GM21619 (cell line): ENCODE data around the gene PJA1.

ENCODE experiments used
- ATAC-seq: cut with Tn5 transposase; IDR thresholded peaks from one replicate; pipeline ENCODE4 v1.9.1; 2021; ENCODE audit not compliant: unreplicated experiment

Gene PJA1

GRCh38 chrX:69172937-69173336 is 7.7 kb upstream of the PJA1 start:
- no peak for ATAC-seq

GRCh38 chrX:69170319-69170718 is 5.1 kb upstream of the PJA1 start:
- no peak for ATAC-seq

- ATAC-seq: no peak
These were observed 1.1 kb downstream of the PJA1 start for GRCh38 chrX:69163936-69164741.

GRCh38 chrX:69162361-69162865 is 2.8 kb downstream of the PJA1 start:
- ATAC-seq: no peak

GRCh38 chrX:69161786-69162349 is 3.4 kb downstream of the PJA1 start:
- ATAC-seq: no peak

GRCh38 chrX:69161371-69161770 is 3.9 kb downstream of the PJA1 start:
- ATAC-seq: no peak

- ATAC-seq: peak; percentile 91
These were observed 6.9 kb downstream of the PJA1 start for GRCh38 chrX:69158166-69158980.

GRCh38 chrX:69156638-69157037 is 8.6 kb downstream of the PJA1 start:
- no peak for ATAC-seq

- no peak for ATAC-seq
These were observed 9.3 kb downstream of the PJA1 start for GRCh38 chrX:69155786-69156520.

GRCh38 chrX:69154051-69154450 is 11.2 kb downstream of the PJA1 start:
- no peak for ATAC-seq

- no peak for ATAC-seq
These were observed 12.1 kb downstream of the PJA1 start for GRCh38 chrX:69153060-69153730.

GRCh38 chrX:69152417-69152841 is 12.8 kb downstream of the PJA1 start:
- ATAC-seq: no peak

- no peak for ATAC-seq
These were observed 13.4 kb downstream of the PJA1 start for GRCh38 chrX:69151866-69152284.

GRCh38 chrX:69150281-69150960 is 14.8 kb downstream of the PJA1 start:
- no peak for ATAC-seq

- ATAC-seq: no peak
These were observed 15.6 kb downstream of the PJA1 start for GRCh38 chrX:69149466-69150280.

- ATAC-seq: no peak
These were observed 16.3 kb downstream of the PJA1 start for GRCh38 chrX:69148946-69149345.

- ATAC-seq: no peak
These were observed 18.5 kb downstream of the PJA1 start for GRCh38 chrX:69146739-69147138.

GRCh38 chrX:69145714-69146113 is 19.5 kb downstream of the PJA1 start:
- no peak for ATAC-seq
